ENCODE data around the gene SCG2.

Gene SCG2, protein sequence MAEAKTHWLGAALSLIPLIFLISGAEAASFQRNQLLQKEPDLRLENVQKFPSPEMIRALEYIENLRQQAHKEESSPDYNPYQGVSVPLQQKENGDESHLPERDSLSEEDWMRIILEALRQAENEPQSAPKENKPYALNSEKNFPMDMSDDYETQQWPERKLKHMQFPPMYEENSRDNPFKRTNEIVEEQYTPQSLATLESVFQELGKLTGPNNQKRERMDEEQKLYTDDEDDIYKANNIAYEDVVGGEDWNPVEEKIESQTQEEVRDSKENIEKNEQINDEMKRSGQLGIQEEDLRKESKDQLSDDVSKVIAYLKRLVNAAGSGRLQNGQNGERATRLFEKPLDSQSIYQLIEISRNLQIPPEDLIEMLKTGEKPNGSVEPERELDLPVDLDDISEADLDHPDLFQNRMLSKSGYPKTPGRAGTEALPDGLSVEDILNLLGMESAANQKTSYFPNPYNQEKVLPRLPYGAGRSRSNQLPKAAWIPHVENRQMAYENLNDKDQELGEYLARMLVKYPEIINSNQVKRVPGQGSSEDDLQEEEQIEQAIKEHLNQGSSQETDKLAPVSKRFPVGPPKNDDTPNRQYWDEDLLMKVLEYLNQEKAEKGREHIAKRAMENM

DNA sequence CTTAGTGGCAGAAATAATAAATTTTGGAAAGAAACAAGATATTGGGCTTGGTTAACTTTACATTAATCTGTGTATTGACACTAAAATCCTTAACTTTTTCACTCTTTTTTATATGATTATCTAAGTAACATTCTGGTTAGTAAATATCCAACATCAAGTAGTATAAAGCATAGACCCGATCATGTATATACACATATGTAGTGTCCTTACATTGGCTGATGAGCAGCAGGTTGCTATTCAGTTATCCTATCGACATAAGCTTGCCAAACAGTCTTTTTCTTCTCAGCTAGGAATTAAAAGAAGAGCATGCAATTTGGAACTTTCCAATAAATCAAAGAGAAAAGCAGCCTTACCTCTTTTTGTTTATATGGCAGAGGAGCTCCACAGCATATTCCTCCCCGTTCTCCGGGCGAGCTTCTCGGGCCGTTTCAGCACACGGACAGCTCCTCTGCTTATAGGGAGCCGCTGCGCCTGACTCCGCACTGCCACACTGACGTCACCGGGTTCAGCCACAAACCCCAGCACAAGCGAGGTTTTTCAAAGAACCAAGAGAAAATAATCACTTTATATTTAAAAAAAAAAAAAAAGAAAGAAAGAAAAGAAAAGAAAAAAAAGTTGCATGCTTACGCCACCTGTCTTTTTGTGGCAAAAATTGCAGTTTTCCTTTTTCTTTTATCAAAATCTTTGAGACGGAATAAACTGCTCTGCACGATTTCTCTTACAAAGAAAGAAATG is at the start of gene SCG2:
TSS of gene SCG2 (minus strand) at position 430 of the 735 bp plus-strand sequence. CDS start 3,079 bp downstream, outside the sequence.
- peak; percentile 65 for DNase-seq

DNA sequence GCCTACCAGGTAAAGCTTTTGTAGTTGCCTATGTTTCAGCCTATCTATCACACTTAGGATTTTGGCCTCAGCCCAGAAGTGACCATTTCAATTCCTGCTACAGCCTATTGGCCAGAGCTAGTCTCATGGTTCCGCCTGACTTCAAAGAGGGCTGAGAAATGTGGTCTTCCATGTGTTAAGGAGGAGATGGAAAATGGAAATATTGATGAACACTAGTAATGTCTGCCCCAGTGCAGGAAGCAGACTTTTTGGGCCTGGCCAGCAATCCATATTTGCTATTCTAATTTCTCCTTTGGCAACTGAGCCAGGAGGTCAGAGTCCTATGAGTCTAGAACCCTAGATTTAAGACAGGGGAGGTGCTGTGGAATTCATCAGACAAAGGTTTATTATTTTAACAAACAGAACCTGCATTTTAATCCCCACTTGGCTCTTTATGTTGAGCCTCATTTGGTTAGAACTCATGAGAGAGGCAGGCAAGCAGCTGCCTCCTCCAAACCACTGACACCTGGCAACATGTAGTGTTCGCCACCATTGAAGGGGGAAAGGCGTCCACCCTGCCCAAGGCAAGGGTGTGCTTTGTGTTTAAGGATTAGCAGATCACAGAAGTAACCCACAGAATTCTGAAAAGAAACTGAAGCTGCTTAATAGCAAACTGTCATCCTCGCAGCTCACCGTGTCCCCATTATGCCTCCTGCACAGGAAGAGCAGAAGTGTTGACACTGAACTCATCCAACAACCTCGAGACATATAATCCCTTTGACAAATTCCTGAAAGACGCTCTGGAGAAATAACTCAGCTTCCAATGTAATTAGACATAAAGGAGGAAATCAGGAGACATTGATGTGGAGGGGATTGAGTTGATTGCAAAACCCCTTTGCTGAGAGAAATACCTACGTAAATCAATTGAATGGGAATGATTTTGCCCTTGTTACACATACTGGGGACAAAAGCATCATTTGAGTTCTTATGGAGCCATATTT is 47.7 kb upstream of the SCG2 start:
- no peak for DNase-seq

DNA sequence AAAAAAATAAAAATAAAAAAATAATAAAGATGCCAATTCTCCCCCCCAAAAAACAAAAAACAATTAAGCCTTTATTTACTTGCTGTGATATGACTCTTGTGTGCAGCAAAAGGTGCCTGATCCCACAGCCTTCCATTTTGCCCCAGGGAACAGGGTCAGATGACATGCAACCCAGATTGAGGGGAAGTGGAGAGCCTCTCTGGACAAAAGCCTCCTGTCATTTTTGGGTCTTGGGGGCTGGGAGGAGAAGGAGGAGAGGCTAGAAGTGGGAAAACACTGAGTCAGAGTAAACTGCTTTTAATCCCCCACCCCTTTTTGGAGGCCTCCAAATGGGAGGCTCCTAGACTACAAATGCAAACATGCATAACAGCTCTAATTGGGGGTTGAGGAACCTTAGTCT is 46.6 kb upstream of the SCG2 start:
- no peak for DNase-seq

DNA sequence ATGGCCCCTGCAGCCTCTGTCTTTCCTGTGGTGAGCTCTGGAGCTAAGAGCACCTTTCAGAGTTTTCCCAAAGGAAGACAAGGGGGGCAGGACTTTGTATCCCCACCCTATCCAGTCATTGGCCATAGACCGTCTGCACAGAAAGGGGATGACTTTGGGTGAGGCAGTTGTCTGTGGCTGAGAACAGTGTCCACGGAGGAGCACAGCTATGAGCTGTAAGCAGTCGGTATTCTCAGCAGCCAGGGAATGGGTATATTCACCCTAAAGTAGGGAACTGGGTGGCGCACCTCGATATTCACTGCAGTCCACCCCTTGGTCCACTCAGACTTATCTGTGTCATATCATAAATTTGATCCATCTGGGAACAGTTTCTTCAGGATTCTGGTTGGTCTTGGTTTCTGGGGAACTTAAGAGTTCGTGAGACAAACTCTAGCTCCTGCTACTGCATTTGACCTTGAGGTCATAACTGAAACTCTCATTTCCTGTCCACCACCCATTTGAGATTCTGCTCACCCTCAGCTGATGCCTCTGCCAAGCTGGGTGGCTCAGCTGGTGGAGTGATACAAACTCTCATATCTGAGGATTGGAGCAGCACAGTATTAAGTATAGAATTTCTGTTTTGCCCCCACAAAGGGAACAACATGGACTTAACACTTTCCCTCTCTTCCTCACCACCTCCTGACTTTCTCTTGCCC is 45.2 kb upstream of the SCG2 start:
- no peak for DNase-seq

DNA sequence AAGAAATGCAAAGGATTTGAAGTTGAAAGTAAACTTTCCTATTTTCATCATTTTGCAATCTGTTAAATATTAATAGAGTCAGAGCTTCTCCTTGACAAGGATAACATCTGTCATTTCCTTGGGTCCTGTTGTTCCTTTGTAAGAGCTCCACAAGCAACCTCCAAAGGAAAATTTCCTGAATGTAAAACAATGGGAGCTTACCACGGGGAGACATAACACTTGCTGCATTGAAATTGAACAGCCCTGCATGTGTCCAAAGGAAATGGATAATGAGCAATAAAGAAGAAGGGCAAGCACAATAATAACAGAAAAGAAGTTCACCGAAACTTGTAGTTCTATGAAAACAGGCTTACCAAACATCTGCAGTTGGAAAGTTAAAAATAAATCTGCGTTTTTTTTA is 42.0 kb upstream of the SCG2 start:
- DNase-seq = no peak

DNA sequence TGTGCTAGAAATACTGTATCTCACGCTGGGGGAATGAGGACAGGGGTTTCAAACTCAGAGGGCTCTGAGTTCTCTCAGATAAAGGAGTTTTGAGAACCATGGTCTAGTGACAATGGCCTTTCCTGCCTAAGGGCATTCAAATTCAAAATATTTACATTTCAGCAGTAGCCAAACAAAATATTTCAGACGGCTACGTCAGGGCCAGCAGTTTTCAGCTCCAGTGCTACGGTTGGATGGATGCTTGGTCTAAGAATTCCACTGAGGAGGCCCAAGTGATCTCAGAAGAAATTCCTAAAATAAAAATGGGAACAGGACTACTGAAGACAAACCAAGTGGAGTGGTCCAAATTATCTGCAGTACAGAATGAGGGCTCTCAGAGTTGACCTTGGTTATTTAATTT is 41.1 kb upstream of the SCG2 start:
- DNase-seq = no peak

DNA sequence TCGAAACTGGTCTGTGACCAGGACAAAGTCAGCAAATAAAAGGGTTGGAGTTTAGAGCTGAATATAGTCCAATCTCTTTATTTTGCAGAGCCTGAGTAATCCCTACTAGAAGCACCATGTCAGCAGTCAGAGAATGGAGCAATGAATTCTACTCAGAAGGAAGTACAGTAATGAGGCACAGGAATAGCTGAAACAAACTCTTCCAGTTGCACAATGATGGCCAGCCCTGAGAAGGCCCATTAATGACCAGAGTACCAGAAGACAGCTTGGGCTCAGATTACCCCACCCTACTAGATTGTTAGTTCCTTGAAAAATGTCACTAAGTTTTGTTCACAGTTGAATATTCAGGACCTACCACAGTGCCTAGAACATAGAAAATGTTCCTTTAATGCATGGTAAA is 40.3 kb upstream of the SCG2 start:
- DNase-seq = no peak

DNA sequence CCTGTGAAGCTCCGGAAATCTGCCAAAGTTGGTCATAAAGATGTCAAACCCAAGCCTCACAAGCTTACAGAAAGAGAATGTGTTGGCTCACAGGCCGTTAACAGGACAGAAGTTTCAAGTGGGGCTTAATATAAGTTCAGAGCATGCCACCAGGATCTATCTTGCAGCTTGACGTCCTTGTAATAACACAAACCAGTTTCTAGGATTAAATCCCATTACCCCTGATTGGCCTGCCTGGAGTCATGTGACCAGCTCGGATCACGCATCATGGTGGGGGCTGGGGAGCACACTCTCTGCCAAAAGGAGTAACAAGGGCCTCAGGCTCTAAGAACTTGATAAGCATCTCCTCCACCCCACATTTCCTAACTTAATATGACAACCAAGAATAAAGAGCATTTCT is 38.9 kb upstream of the SCG2 start:
- DNase-seq = no peak

DNA sequence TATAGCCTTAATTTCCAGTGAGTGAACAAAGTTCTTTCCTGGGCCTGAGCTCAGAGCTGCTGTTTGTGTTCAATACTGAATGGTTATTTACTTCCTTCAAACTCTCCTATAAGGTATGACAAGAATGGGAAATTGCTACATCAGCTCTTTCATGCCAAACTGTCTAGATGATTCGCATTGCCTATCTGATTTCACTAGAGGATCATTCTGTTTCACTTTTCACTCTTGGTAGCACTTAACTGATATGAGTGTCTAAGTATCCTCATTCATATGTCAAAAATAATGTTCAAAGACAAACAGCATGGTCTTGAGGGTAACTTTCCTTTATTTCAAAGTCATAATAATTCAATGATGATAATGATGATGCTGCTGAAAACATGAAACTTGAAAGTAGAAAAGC is 32.9 kb upstream of the SCG2 start:
- no peak for DNase-seq

DNA sequence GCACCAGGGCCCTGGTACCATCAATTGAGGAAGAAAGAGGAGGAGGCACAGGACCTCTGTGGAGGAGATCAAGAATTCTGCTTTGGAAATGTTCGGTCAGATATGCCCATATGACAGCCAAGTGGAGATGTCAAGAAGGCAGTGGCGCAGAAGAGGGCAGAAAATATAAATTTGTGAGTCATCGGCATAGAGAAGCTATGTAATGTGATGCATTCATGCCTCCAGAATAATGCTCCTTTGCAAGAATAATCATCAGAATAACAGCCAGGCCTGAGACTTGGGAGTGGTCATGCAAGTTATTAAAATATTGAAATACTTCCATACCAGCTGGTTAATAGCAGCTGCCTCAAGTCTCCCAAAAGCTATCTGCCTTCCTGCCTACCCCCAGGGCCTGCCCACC is 32.1 kb upstream of the SCG2 start:
- DNase-seq = no peak

DNA sequence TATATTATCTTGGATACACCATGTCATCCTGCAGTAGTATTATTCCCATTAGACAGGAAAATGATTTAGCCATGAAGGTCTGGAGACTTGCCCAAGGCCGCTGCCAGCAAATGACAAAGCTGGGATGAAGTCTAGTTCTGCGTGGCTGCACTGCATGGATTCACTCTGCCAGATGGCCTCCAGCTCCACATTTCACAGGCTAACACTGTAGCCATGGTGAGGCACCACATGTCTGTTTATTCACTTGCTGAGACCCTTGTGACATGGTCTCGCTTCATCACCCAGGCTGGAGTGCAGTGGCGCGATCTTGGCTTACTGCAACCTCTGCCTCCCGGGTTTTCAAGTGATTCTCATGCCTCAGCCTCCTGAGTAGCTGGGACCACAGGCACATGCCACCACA is 31.5 kb upstream of the SCG2 start:
- DNase-seq = no peak

DNA sequence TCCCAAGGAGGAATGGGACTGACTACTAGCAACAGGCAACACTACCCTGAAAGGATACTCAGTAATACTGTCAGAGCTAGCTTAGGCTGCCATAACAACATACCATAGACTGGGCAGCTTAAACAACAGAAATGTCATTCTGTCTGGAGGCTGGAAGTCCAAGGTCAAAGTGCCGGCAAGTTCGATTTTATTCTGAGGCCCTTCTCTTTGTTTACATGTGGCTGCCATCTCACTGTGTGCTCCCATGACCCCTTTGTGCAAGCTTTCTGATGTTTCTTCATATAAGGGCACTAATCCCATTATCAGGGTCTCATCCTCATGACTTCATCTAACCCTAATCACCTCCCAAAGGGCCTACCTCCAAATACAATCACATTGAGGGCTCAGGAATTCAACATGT is 30.7 kb upstream of the SCG2 start:
- no peak for DNase-seq

DNA sequence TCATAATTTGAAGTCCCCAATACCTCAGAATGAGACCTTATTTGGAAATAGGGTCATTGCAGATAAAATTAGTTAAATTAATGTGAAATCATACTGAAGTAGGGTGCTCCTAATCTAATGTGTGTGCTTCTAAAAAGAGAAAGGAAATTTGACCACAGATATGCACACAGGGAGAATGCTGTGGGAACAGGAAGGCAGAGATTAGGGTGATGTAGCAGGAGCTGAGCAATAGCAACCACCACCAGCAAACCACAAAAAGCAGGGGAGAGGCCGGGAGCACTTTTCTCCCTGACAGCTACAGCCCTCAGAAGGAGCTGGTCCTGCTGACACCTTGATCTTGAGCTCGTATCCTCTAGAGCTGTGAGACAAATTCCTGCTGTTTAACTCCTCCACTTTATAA is 24.6 kb upstream of the SCG2 start:
- no peak for DNase-seq

DNA sequence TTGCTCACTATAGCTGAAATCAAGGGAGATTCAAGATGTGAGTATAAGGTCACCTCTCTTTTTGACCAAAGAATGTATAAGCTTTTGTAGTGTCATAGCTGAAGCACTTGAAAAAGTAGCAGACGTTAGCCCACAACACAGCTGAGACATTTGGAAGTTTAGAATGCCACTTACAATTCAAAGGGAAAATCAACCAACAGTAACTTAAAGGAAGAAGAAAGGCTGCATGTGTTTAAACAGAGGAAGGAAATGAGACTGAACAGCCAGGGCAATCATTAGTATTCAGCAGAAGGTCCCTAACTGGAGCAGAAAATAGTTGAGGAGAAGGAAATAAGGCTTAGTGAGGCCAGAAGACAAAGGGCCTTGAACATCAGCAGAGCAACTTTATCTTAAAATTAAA is 23.5 kb upstream of the SCG2 start:
- DNase-seq = no peak

DNA sequence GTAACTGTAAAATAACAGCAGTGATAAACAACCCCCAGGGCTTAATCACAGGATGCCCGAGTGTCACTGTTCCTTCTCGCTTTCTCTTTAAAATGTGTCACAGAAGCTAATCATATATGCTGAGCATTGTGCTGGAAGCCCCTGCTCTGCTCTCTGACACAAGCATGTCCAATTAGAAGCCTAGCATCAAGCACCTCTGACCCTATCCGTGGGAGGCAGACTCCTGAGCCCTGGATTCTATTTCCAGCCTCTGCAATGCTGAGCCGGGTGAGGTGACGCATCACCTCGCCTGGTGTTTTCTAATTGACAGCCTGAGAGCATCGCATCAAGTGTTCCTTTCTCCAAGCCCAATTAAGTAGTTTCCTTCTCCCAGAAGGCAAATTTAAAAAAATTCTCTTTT is 19.7 kb upstream of the SCG2 start:
- no peak for DNase-seq

DNA sequence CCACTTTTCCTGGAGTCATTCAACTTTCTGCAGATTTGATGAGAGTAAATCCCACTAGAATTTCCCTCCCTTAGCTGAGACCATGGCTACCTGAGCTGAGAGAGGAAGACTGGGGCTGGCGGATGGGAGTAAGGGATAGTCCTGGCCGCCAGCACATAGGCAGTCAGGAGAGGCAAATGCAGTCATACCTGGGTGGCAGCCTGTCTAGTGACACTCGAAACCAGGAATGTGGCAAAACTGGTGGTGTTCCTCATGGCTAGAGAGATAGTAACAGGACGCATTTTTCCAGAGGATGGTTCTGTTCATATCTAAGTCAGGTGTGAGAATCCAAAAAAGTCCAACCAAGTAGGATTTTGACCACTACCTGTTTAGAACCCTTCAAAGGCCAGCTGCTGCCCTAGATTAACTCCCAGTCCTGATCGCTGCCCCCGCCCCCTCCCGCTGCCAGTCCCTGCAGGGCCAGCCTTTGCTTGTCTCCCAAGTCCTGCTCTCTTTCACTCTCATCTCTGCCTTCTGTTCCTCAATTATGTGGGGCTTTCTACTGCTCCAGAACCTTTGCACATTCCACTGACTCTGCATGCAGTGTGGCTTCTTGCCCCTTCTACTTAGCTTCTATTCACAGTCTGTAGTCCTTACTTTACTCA is 17.4 kb upstream of the SCG2 start:
- DNase-seq = no peak

DNA sequence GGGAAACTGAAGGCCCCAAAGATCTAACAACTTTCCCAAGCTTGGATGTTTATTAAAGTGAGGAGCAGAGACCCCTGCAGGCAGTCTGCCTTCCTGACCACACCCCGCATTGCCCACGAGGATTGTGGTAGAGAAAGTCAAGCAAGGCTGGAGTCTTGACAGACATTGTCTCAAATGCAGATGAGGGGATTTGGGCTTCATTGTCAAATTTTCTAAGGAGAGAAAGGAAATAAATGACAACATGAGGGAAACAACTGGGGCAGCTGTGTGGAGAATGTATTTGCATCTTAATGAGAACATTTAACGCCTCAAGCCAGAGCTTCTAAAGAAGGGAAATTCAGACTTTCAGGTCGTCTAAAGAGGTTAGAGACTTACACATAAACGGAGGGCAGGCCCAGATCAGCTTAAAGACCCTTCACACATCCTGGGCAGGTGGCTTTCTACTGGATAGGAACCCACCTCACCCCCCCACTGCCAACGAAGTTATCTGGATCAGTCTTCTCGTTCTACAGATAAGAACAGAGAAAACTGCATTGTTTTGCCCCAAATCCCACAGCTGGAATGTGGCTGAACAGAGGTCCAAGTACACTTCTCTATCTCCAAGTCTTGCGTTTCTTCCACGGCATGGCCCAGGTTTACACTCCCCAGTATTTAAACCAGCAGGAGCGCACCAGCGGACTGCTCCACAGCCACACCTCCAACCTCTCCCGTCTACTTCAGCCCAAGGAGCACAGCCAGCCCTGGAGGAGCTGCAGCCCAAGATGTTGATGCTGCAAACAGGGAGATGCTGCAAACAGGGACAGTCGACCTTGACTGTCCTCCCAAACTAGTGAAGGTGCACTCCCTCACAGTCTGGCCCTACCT is 16.2 kb upstream of the SCG2 start:
- no peak for DNase-seq

DNA sequence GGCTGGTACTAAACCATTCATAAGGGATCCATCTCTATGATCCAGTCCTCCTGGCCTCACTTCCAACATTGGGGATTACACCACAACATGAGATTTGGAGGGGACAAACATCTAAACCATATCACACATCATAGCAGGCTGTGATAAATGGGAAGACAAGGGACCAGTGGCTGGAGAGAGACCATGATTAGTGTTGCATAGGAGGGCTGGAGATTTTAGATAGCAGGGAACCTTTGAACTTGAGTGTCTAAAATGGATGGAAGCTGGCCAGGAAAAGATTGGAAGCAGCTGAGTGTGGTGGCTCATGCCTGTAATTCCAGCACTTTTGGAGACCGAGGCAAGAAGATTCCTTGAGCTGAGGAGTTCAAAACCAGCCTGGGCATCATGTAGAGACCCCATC is 12.4 kb upstream of the SCG2 start:
- DNase-seq = no peak

DNA sequence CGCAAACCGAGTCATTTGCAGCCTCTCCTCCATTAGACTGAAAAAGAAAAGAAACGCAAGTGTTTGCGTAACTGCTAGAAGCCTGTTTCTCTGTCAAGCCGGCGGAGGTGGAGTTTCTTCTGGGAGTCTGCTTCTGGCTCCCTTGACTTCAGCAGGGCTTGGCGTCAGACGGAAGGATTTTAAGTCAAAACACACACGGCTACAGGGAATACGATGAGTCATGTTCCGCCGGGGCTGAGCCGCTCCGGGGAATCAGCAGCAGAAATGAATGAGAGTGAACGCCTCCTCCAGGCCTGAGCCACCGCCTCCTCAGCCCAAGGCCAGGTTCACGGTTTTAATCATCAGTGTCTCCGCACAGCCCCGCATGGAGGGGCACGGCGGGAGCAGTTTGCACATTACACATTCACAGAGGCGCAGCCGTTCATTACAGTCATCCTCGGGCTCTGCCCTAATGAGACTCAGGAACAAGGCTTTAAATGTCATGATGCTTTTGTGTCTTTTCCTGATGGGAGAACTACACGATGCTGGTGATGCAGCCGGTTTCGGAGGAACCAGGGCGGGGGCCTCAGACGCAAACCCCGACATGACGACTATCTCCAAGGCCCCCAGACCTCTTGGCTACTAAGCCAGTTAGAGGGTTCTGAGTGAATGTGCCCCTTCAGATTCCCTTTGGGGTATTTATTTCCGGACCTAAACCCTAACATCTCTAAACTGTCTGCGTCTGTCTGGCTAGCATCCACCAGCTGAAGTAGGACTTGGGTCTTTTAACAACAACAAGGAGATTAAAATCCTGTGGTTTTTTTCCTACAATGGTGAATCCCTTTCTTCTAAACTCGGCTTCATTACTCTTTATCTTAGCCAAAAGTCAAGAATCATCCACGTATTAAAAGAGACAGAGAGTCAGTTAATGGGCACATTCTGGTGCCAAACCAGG is 11.1 kb upstream of the SCG2 start:
- DNase-seq = peak; percentile 16

DNA sequence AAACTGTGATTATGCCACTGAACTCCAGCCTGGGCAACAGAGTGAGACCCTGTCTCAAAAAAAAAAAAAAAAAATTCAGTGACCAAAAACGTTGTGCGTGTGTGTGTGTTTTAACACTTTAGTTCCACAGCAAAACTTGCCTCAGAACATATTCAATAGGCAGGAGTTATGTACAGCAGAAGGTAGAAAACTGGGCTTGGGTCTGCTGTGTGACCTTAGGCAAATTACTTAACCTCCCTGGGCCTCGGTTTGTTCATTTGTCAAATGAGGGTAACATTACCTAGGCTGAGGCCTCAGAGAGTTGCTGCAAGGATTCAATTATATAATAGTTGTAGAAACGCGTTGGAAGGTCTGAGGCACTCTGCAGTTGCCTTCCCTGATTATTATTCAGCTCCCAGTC is 10.3 kb upstream of the SCG2 start:
- DNase-seq = no peak

Measured in NCI-H526 treated with DMSO at 0.1 percent for 48 hours (cell line).